HG03159 (cell line): ENCODE measurements around the gene OR2T3.
A peak's percentile ranks its signal among the peaks of the same experiment; 100 is the strongest.
"Not testable (repeated sequence)": the region's sequence is repeated elsewhere in the genome, so short reads cannot be mapped to it uniquely, and the experiment has no call there.

Experiments
- ATAC-seq: cut with Tn5 transposase; IDR thresholded peaks from one replicate; pipeline ENCODE4 v1.9.1; 2021; ENCODE audit warnings: mild to moderate bottlenecking, moderate library complexity; ENCODE audit not compliant: unreplicated experiment

Gene OR2T3

GRCh38 chr1:248459117-248459516 lies 14.0 kb upstream of the OR2T3 start:
- not testable (repeated sequence) for ATAC-seq

GRCh38 chr1:248471154-248471553 lies 2.0 kb upstream of the OR2T3 start:
- no peak for ATAC-seq

DNA sequence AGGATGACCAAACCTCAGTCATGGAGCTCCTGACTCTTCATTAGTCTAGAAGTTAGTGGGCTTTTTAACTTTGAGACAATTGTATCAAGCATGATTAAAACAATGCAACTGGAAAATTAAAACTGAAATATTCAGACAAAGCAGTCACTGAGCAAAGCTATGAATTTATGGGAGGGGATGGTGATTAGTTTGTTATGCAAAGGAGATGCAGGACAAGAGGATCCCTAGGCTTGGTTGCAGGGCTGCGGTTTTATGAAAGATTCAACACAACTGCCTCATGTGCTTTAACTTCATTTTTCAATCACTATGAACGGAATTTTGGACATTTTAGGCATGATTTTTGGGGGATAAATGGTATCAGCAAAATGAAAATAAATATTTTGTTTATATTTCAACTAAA lies 1.0 kb upstream of the OR2T3 start:
- ATAC-seq = not testable (repeated sequence)

DNA sequence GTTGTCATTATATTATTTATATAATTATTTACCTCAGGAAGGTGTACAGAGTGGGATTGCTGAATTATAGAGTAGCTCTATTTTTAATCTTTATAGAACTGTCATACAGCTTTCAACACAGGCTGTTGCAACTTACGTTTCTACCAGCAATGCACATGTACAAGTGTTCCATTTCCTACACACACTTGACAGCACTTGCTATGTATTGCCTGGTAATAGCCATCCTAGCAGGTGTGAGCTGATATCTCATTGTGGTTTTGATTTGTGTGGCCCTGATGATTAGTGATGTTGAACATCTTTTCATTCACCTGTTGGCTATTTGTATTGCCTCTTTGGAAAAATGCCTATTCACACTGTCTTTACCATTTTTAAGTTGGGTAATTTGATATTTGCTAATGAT lies 2.5 kb downstream of the OR2T3 start:
- ATAC-seq = not testable (repeated sequence)

GRCh38 chr1:248481686-248482579 lies 8.8 kb downstream of the OR2T3 start:
- ATAC-seq = peak; percentile 94

DNA sequence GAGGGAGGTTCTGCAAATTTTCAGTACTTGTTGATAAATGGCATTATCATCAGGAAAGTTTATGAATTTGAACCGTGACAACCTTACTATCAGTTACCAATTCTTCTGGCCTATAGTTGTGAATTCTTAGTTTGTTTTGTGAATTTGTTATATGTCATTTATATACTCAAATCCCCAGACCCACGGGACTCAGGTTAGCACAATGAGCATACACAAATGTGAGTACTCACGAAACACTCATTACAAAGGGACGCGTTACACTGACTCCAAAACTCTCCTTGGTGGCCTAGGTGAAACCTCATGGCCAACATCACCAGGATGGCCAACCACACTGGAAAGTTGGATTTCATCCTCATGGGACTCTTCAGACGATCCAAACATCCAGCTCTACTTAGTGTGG lies 15.1 kb downstream of the OR2T3 start, which contains the start of gene OR2T5:
TSS of gene OR2T5 (plus strand) at position 301 of the 400 bp plus-strand sequence. CDS start at position 301, 0 bp downstream.
- not testable (repeated sequence) for ATAC-seq

DNA sequence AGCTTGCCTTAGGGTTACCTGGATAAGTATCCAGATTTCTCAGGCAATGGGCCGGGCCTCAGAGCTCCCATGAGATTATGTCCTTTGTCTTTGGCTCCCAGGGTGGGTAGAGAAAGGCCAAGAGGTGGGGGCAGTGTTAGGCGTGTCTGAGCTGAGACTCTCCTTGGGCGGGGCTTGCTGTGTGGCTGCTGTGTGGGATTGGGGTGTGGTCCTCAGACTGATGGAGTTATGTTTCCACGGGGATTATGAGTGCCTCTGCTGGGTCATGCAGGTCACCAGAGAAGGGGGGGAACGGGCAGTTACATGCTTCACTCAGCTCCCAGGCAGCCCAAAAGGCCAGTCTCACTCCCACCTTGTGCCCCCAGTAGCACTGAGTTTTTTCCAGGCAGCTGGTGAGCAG lies 23.5 kb downstream of the OR2T3 start:
- not testable (repeated sequence) for ATAC-seq

DNA sequence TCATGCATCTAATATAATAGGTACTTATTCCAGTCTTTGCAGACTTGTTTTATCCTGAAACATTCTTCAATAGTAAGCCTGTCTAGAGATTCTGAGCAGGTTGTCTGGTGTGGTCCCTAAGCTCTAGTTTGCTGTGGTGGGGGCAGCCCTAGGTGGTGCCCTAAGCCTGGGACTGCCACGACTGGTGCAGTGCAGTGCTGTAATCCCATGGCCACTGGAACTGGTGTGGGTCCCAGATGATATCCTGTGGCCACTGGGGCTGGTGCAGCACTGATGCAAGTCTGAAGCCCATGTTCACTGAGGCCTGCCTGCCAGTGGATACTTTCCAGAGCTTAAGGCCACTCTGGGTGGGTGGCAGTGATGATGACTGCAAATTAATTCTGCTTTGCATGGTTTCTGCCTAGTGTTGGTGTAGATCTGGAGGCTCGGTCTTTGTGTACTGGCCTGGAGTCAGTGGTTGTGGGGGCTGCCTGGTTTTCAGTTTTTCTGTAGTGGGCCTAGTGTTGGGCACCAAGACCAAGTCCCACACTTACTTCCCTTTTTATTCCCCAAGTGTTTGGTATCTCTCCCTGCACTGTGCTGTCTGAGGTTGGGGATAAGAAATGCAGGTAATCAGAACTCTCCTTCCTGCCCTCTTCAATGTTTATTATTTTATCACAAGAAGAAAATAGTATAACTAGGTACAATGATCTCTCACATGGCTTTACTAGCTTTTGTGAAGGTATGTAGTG lies 27.3 kb downstream of the OR2T3 start:
- ATAC-seq = not testable (repeated sequence)

DNA sequence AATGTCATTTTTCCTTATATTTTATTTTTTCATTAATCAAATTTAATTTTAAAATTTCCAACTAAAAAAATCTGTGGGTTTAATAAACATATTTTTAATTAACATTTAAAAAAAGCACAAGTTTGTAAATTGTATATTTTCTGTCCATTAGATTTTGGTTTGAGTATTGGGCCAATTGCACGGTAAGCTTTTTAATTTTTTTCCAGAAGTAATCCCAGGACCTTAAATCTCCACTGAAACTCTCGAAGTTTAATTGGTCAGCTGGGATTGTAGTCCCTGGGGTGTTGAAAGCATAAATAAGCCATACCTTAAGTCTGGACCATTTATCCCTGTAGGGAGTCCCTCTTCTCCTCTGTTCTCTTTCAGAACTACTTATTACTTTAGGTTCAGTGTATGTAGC lies 34.6 kb downstream of the OR2T3 start, which contains the start of gene OR2G6:
TSS of gene OR2G6 (plus strand) at position 301 of the 400 bp plus-strand sequence. CDS start 13,574 bp downstream, outside the sequence.
- ATAC-seq = not testable (repeated sequence)

DNA sequence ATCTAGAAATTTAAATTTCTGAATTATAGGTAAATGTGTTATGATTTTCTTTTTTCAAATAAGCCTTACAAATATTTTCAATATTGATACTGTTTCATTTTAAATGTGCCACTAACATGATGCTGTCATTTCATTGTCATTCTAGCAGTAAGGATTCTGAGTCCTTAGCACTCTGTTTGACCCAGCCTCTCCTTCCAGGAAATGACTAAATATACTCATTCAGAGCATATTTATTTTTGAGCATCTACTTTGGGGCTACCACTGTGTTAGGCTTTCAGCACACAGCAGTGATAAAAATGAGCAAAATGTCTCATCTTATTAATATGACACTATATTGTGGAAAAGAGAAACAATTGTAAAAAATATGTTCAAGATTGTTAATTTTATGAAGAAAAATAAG lies 37.1 kb downstream of the OR2T3 start:
- not testable (repeated sequence) for ATAC-seq

GRCh38 chr1:248521856-248522255 lies 48.7 kb downstream of the OR2T3 start:
- no peak for ATAC-seq
